ENCODE data around the gene MMS22L.
A peak's percentile ranks its signal among the peaks of the same experiment; 100 is the strongest.

The MMS22L gene

GRCh38 chr6:97282726-97283617 lies at the start of gene MMS22L:
Gene MMS22L (minus strand): TSS chr6:97283216. CDS start chr6:97282477, 739 bp downstream.
- DNase-seq, result peak; percentile 8 to 83 (median 72)

- DNase-seq, result no peak
These were observed 39.8 kb upstream of the MMS22L start for GRCh38 chr6:97322811-97323210.

- DNase-seq, result no peak
These were observed 39.2 kb upstream of the MMS22L start for GRCh38 chr6:97322226-97322625.

GRCh38 chr6:97316978-97317377 lies 34.0 kb upstream of the MMS22L start:
- DNase-seq, result no peak

- no peak for DNase-seq
These were observed 29.2 kb upstream of the MMS22L start for GRCh38 chr6:97312241-97312640.

- no peak for DNase-seq
These were observed 23.7 kb upstream of the MMS22L start for GRCh38 chr6:97306544-97307320.

- DNase-seq, result peak in 3 of 14 donors; percentile 2 to 22 (median 20)
These were observed 22.5 kb upstream of the MMS22L start for GRCh38 chr6:97305414-97306066.

GRCh38 chr6:97304701-97305100 lies 21.7 kb upstream of the MMS22L start:
- no peak for DNase-seq

GRCh38 chr6:97294451-97294850 lies 11.4 kb upstream of the MMS22L start:
- DNase-seq, result no peak

- DNase-seq, result no peak
These were observed 10.2 kb upstream of the MMS22L start for GRCh38 chr6:97293198-97293696.

- DNase-seq, result no peak
These were observed 9.7 kb upstream of the MMS22L start for GRCh38 chr6:97292671-97293070.

GRCh38 chr6:97291896-97292295 lies 8.9 kb upstream of the MMS22L start:
- no peak for DNase-seq

GRCh38 chr6:97289332-97289731 lies 6.3 kb upstream of the MMS22L start:
- no peak for DNase-seq

GRCh38 chr6:97288188-97288587 lies 5.2 kb upstream of the MMS22L start:
- DNase-seq, result no peak

GRCh38 chr6:97282238-97282725 lies 734 bp downstream of the MMS22L start:
- DNase-seq, result no peak

GRCh38 chr6:97280766-97281165 lies 2.2 kb downstream of the MMS22L start:
- DNase-seq, result no peak

- no peak for DNase-seq
These were observed 7.2 kb downstream of the MMS22L start for GRCh38 chr6:97275804-97276203.

GRCh38 chr6:97269821-97270220 lies 13.2 kb downstream of the MMS22L start:
- no peak for DNase-seq

- DNase-seq, result no peak
These were observed 20.3 kb downstream of the MMS22L start for GRCh38 chr6:97262676-97263075.

- no peak for DNase-seq
These were observed 36.2 kb downstream of the MMS22L start for GRCh38 chr6:97246842-97247241.

GRCh38 chr6:97240222-97240621 lies 42.8 kb downstream of the MMS22L start:
- no peak for DNase-seq

GRCh38 chr6:97231911-97232310 lies 51.1 kb downstream of the MMS22L start:
- no peak for DNase-seq

- DNase-seq, result no peak
These were observed 60.1 kb downstream of the MMS22L start for GRCh38 chr6:97222903-97223302.

Data from C1 segment of cervical spinal cord (tissue), 14 donors.